ENCODE data around the gene F10.
"Not testable (repeated sequence)": the region's sequence is repeated elsewhere in the genome, so short reads cannot be mapped to it uniquely, and the experiment has no call there.

The F10 gene

GRCh38 chr13:113153810-113154748 is 31.5 kb downstream of the F10 start:
- H3K4me3 Mint-ChIP-seq, result peak overlapping the region; percentile 71
- peaks cover 9% of the 10 kb centered on the region for H3K27me3 Mint-ChIP-seq
- H3K36me3 Mint-ChIP-seq (ENCODE audit: low read depth), result no peaks in the 10 kb centered on the region
- peaks cover 18% of the 10 kb centered on the region for H3K4me1 Mint-ChIP-seq (ENCODE audit: low read depth)
- H3K9me3 Mint-ChIP-seq, result peaks cover 10% of the 10 kb centered on the region
- H3K27ac Mint-ChIP-seq, result peak overlapping the region; percentile 40

GRCh38 chr13:113155201-113155600 is 32.6 kb downstream of the F10 start:
- Mint-ChIP-seq H3K27me3 (peaks cover 9% of the 10 kb centered on the region), H3K4me1 (ENCODE audit: low read depth) (peaks cover 18% of the 10 kb centered on the region), H3K36me3 (ENCODE audit: low read depth) (no peaks in the 10 kb centered on the region), H3K4me3 (no peak overlapping the region), H3K9me3 (peaks cover 10% of the 10 kb centered on the region), H3K27ac (no peak overlapping the region)

DNA sequence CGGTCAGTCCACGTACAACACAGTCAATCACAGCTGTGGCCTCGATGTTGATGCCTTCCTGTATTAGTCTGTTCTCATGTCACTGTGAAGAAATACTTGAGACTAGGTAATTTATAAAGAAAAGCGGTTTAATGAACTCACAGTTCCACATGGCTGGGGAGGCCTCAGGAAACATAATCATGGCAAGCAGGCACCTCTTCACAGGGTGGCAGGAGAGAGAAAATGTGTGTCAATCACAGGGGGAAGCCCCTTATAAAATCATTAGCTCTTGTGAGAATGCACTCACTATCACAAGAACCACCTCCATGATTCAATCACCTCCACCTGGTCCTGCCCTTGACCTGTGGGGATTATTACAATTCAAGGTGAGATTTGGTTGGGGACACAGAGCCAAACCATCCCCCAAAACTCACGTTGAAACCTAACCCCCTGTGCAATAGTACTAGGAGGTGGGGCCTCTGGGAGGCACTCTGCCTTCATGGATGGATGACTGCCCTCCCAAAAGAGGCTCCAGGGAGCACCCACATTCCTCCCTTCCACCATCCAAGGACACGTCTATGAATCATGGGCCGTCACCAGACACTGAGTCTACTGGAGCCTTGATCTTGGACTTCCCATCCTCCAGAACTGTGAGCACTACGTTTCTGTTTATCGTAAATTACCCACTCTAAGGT is 33.5 kb downstream of the F10 start:
- Mint-ChIP-seq H3K9me3 (peaks cover 10% of the 10 kb centered on the region), H3K27ac (no peak overlapping the region), H3K4me3 (no peak overlapping the region), H3K36me3 (ENCODE audit: low read depth) (no peaks in the 10 kb centered on the region), H3K27me3 (peaks cover 9% of the 10 kb centered on the region), H3K4me1 (ENCODE audit: low read depth) (peaks cover 25% of the 10 kb centered on the region)

- H3K4me3 Mint-ChIP-seq, result no peak overlapping the region
- peaks cover 24% of the 10 kb centered on the region for H3K4me1 Mint-ChIP-seq (ENCODE audit: low read depth)
- peaks cover 10% of the 10 kb centered on the region for H3K9me3 Mint-ChIP-seq
- no peaks in the 10 kb centered on the region for H3K36me3 Mint-ChIP-seq (ENCODE audit: low read depth)
- no peak overlapping the region for H3K27ac Mint-ChIP-seq
- peaks cover 5% of the 10 kb centered on the region for H3K27me3 Mint-ChIP-seq
Measured at GRCh38 chr13:113157206-113157928, 34.8 kb downstream of the F10 start.

DNA sequence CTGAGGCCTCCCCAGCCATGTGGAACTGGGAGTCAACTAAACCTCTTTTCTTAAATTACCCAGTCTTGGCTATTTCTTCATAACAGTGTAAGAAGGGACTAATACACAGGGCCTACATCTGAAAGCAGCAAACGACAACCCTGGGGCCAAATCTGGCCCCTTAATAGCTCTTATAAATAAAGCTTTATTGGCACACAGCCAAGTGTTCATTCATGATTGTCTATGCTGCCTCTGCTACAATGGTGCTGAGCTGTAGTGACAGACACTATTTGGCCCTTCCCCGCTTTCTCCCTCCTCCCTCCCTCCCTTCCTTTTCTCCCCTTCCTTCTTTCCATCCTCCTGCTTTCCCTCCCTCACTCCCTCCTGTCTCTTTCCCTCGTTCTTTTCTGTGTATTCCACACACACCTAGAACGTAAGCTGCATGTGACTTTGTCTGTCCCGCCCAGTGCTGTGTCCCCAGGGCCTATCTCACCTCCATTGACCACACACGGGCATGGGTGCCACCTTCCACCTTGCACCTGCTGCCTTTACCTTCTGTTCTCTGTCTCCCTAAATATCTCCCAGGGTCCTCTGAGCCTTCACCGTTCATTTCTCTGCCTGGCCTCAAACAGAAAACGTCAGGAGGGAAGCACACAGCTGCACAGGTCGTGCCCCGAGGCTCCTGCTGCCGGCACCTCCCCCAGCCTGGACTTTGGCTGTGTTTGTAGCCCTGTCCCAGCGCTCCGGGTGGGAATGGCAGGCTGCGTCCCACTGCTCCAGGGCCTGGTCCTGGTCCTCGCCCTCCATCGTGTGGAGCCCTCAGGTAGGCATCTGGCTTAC is 35.5 kb downstream of the F10 start, which contains the start of gene PROZ:
TSS of gene PROZ (plus strand) at position 720 of the 819 bp plus-strand sequence. CDS start at position 733, 13 bp downstream.
- Mint-ChIP-seq H3K27ac (no peak within 1 kb of the TSS), H3K9me3 (peaks cover 10% of the 10 kb centered on the region), H3K27me3 (no peaks in the 10 kb centered on the region), H3K4me1 (ENCODE audit: low read depth) (peaks cover 20% of the 10 kb centered on the region), H3K4me3 (no peak within 1 kb of the TSS), H3K36me3 (ENCODE audit: low read depth) (no peaks in the 10 kb centered on the region)

DNA sequence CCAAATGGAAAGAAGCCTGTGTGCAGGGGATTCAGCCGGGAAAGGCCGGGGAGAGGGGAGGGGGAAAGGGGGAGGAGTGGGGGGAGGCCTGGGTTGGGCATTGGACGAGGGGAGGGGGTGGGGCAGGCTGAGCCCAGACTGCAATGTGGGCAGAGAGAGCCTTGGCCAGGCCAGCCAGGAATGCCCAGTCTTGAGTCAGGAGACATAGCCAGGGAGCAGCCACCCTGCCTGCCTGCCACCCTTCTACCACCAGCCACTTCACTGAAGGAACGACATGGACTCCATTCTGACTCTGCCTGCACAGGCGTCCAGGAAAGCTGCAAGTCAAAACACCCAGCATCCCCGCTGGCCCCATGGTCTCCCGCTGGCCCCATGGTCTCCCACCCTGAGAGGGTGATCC is 36.3 kb downstream of the F10 start:
- no peaks in the 10 kb centered on the region for H3K36me3 Mint-ChIP-seq (ENCODE audit: low read depth)
- peaks cover 3% of the 10 kb centered on the region for H3K27me3 Mint-ChIP-seq
- H3K4me1 Mint-ChIP-seq (ENCODE audit: low read depth), result peaks cover 20% of the 10 kb centered on the region
- peaks cover 10% of the 10 kb centered on the region for H3K9me3 Mint-ChIP-seq
- no peak overlapping the region for H3K27ac Mint-ChIP-seq
- no peak overlapping the region for H3K4me3 Mint-ChIP-seq

- peaks cover 10% of the 10 kb centered on the region for H3K9me3 Mint-ChIP-seq
- H3K27me3 Mint-ChIP-seq, result peaks cover 3% of the 10 kb centered on the region
- H3K36me3 Mint-ChIP-seq (ENCODE audit: low read depth), result no peaks in the 10 kb centered on the region
- H3K4me1 Mint-ChIP-seq (ENCODE audit: low read depth), result peaks cover 20% of the 10 kb centered on the region
- H3K4me3 Mint-ChIP-seq, result no peak overlapping the region
- no peak overlapping the region for H3K27ac Mint-ChIP-seq
Measured at GRCh38 chr13:113159701-113160100, 37.1 kb downstream of the F10 start.

DNA sequence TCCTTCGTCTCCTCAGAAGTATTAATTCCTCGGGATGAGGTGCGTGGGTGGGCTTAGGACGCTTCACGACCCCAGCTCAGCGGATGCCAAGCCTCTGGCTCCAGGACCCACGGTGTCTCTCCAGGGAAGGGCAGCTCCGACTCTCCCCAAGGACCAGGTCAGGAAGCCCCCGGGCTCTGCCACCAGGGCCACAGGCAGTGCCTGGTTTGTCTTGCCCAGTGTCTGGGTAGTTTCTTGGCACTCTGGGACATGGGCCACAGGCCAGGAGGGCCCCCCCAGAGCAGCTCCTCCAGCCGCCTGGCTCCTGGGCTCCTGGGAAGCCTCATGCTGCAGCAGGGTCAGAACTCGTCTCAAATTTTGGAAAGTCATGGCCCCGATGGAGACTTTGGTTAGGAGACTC is 38.4 kb downstream of the F10 start:
- Mint-ChIP-seq H3K36me3 (ENCODE audit: low read depth) (no peaks in the 10 kb centered on the region), H3K4me1 (ENCODE audit: low read depth) (peaks cover 21% of the 10 kb centered on the region), H3K27me3 (peaks cover 3% of the 10 kb centered on the region), H3K9me3 (no peaks in the 10 kb centered on the region), H3K4me3 (peak overlapping the region; percentile 54), H3K27ac (peak overlapping the region; percentile 74)

DNA sequence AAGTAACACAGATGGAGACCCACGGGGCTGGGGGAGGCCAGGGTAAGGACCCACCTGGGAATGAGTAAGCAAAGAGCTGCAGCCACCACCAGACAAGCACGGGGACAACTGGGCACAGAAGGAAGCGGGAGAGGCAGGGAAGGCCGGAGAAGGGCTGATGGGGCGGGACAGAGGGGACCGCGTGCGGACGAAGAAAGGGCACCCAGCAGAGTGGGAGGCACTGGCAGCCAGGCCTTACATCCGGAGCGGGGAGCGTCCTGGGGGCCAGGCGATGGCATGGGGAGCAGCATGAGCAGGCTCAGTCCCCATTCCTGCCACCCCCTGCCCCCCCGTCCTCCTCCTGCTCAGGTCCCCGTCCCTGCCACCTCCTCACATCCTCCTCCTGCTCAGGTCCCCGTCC is 38.8 kb downstream of the F10 start:
- peaks cover 26% of the 10 kb centered on the region for H3K4me1 Mint-ChIP-seq (ENCODE audit: low read depth)
- H3K9me3 Mint-ChIP-seq, result no peaks in the 10 kb centered on the region
- H3K36me3 Mint-ChIP-seq (ENCODE audit: low read depth), result no peaks in the 10 kb centered on the region
- H3K27me3 Mint-ChIP-seq, result peaks cover 3% of the 10 kb centered on the region
- H3K4me3 Mint-ChIP-seq, result peak overlapping the region; percentile 54
- H3K27ac Mint-ChIP-seq, result peak overlapping the region; percentile 74

DNA sequence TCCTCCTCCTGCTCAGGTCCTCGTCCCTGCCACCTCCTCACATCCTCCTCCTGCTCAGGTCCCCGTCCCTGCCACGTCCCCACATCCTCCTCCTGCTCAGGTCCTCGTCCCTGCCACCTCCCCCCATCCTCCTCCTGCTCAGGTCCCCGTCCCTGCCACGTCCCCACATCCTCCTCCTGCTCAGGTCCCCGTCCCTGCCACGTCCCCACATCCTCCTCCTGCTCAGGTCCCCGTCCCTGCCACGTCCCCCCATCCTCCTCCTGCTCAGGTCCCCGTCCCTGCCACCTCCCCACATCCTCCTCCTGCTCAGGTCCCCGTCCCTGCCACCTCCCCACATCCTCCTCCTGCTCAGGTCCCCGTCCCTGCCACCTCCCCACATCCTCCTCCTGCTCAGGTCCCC is 39.4 kb downstream of the F10 start:
- H3K27me3 Mint-ChIP-seq; H3K9me3 Mint-ChIP-seq; H3K4me3 Mint-ChIP-seq; H3K36me3 Mint-ChIP-seq (ENCODE audit: low read depth); H3K27ac Mint-ChIP-seq: not testable (repeated sequence)
- peaks cover 29% of the 10 kb centered on the region for H3K4me1 Mint-ChIP-seq (ENCODE audit: low read depth)

DNA sequence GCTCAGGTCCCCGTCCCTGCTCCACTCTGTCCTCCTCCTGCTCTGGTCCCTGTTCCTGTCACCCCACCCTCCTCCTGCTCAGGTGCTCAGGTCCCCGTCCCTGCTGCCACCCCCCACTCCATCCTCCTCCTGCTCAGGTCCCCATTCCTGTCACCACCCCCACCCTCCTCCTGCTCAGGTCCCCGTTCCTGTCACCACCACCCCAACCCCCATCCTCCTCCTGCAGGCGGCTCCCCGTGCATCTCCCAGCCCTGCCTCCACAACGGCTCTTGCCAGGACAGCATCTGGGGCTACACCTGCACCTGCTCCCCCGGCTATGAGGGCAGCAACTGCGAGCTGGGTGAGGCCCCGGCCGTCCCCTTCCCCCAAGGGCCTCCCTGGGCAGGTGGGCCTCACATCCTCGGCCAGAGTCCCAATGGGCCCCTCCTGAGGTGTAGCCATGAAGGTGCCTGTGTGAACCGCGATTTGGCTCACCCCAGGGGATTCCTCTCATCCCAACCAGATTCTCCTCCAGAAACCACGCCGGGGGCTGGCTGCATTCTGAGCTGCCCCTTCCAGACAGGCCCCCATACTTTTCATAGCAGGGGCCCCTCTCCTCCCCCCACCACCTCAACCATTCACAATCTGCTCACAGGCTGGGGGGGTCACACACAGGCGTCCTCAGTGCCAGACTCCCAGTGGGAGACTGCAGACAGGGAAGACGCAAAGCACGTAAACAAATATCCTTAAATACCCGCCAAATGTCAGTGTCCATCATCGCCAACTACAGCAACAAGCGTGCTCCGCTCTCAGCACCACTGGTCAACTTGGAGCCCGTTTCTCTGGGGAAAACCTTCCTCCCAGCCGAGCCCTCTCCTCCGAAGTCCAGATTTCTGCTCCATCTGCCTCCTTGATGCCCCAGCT is 40.4 kb downstream of the F10 start:
- Mint-ChIP-seq H3K4me3 (no peak overlapping the region), H3K36me3 (ENCODE audit: low read depth) (peaks cover 9% of the 10 kb centered on the region), H3K27me3 (peaks cover 3% of the 10 kb centered on the region), H3K9me3 (peaks cover 4% of the 10 kb centered on the region), H3K4me1 (ENCODE audit: low read depth) (peaks cover 29% of the 10 kb centered on the region), H3K27ac (no peak overlapping the region)

DNA sequence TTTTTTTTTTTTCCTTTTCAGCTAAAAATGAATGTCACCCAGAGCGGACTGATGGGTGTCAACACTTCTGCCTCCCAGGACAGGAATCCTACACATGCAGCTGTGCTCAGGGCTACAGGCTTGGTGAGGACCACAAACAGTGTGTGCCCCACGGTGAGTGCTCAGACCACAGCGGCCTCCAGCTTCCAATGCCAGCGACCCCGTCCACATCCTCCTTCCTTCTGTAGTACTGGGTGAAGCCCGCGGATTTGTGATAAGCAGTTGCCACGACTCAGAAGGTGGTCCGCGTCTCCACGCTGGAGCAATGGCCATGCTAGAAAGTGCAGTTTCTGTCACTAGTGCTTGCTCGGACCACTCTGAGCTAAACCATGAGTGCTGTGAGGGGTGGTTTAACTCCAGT is 41.9 kb downstream of the F10 start:
- Mint-ChIP-seq H3K4me1 (ENCODE audit: low read depth) (peaks cover 29% of the 10 kb centered on the region), H3K27ac (no peak overlapping the region), H3K4me3 (no peak overlapping the region), H3K36me3 (ENCODE audit: low read depth) (peaks cover 22% of the 10 kb centered on the region), H3K27me3 (peaks cover 3% of the 10 kb centered on the region), H3K9me3 (peaks cover 7% of the 10 kb centered on the region)

- Mint-ChIP-seq H3K27ac (no peak overlapping the region), H3K4me3 (no peak overlapping the region), H3K4me1 (ENCODE audit: low read depth) (peaks cover 26% of the 10 kb centered on the region), H3K9me3 (peaks cover 7% of the 10 kb centered on the region), H3K27me3 (peaks cover 3% of the 10 kb centered on the region), H3K36me3 (ENCODE audit: low read depth) (peaks cover 28% of the 10 kb centered on the region)
Measured at GRCh38 chr13:113166266-113166665, 43.7 kb downstream of the F10 start.
